ENCODE results near the gene RECQL5. TPM values are rescaled to one million over a fixed set of nuclear protein-coding genes. Genes with fewer than 3 reads are reported as not detected.

Gene RECQL5
- total and polyA plus RNA-seq, 2 of the 8 experiments (the other 6 are each of a cell fraction or from before 2014, with no cell fraction given) = 15.1 to 41.1 TPM

DNA sequence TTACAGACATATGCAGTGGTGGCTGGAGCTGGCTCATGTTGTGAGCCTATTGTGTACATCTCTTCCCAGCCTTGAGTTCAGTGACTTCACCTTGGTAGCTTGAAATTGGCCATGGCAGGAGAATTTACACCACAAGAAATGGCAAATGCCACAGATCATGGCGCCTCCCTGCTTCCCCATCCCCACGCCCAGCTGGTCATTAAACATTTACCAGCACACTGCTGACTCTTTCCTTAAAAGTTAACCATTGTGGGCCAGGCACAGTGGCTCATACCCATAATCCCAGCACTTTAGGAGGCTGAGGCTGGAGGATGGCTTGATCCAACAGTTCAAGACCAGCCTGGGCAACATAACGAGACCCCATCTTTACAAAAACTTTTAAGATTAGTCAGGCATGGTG lies 31.7 kb upstream of the RECQL5 start (continued):
- TF ChIP-seq EP300 (IDR thresholded peaks at IDR 0.05; ENCODE audit: borderline replicate concordance in 1 of 2, low read depth in 2 of 2, low read length in 2 of 2) (no peak), TAF7 (optimal IDR thresholded peaks at IDR 0.05; ENCODE audit: borderline replicate concordance, low read depth, low read length) (no peak), HDAC2 (IDR thresholded peaks at IDR 0.05; ENCODE audit: borderline replicate concordance in 1 of 2, low read depth in 2 of 2, low read length in 2 of 2) (no peak)

Data from H1 (cell line).